Measurements from ENCODE around the gene SLC49A4.

The SLC49A4 gene

DNA sequence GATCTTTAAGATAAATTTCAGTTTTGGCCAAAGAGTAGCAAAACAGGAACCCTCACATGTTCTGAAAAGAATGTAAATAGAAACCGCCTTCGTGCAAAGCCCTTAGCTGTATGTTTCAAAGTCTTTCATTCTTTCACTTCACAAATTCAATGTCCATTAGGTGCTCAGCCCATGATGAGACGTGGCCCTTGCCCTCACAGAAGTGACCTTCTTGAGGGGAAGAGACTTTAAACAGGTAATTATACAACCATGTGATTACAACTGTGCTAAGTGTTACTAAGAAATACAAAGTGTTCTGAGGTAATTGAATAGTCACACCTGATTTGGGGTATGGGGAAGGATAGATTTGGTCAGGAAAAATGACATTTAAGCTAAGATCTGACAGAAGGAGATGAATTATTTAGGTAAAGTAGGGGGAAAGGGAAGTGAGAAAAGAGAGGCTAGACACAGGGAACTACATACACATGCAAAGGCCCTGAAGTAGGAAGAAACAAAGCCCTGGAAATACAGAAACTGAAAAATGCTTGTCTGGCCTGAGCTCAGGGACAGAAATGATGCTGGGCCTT lies 20.8 kb upstream of the SLC49A4 start:
- peak overlapping the region; percentile 72 for H3K27ac Mint-ChIP-seq
- ATAC-seq (replicated peaks), result peak; percentile 87
- H3K4me3 Mint-ChIP-seq, result peak overlapping the region; percentile 5 to 41
- peaks cover 7 to 14% of the 10 kb centered on the region in 2 donors for H3K36me3 Mint-ChIP-seq
- H3K4me1 Mint-ChIP-seq, result peaks cover 7 to 14% of the 10 kb centered on the region in 2 donors
- no peaks in the 10 kb centered on the region for H3K9me3 Mint-ChIP-seq
- DNase-seq, result no peak
- no peaks in the 10 kb centered on the region for H3K27me3 Mint-ChIP-seq

DNA sequence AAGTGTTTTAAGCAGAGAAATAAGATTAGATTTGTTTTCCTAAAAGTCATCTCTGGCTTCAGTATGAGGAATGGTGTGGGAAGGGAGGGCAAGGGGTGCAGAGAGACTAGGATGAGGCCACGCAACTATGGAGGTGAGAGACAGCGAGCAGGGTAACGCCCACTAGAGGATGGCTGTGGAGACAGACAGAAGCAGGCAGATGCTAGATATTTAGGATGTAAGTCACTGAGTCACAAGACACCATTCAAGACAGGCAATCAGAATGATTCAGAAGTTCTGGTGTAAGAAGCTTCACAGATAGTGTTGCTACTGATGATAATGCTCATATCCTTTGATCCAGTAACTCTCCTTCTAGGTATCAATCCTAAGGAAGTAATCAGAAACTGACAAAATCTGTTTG lies 20.3 kb upstream of the SLC49A4 start:
- Mint-ChIP-seq H3K27me3 (no peaks in the 10 kb centered on the region), H3K9me3 (no peaks in the 10 kb centered on the region), H3K4me1 (peaks cover 7 to 14% of the 10 kb centered on the region in 2 donors), H3K4me3 (peak overlapping the region in 1 of 2 donors; percentile 5), H3K27ac (peak overlapping the region; percentile 72), H3K36me3 (peaks cover 5 to 14% of the 10 kb centered on the region in 2 donors)
- DNase-seq (no peak), ATAC-seq (replicated peaks) (peak; percentile 24 to 47)

- Mint-ChIP-seq H3K27ac (no peak overlapping the region), H3K9me3 (no peaks in the 10 kb centered on the region), H3K27me3 (no peaks in the 10 kb centered on the region), H3K4me1 (peaks cover 7 to 14% of the 10 kb centered on the region in 2 donors), H3K4me3 (no peak overlapping the region), H3K36me3 (peaks cover 3 to 16% of the 10 kb centered on the region in 2 donors)
- DNase-seq, result no peak
- no peak for ATAC-seq (replicated peaks)
Observed at GRCh38 chr3:122776675-122777468, 18.0 kb upstream of the SLC49A4 start.

DNA sequence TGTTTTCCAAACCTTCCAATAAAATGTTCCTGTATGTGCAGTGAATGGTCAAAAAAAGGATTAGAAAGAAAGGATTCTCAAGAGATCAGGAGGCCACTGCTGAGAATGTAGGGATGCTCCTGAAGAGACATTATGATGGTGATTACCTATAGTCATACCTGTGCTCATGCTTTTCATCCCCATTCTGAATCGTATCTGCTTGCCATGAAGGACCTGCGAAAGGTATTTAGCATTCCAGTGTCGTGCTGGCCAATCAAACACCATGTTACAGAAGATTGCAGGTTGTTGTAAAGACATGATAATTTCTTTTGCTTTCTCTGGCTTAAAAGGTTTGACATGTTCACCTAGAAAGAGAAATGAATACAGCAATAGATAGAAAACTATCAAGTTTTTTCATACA lies 17.3 kb upstream of the SLC49A4 start:
- H3K9me3 Mint-ChIP-seq, result no peaks in the 10 kb centered on the region
- H3K27me3 Mint-ChIP-seq, result no peaks in the 10 kb centered on the region
- H3K36me3 Mint-ChIP-seq, result peaks cover 3 to 16% of the 10 kb centered on the region in 2 donors
- H3K4me1 Mint-ChIP-seq, result peaks cover 7 to 14% of the 10 kb centered on the region in 2 donors
- ATAC-seq (replicated peaks) (no peak), DNase-seq (no peak)
- no peak overlapping the region for H3K27ac Mint-ChIP-seq
- H3K4me3 Mint-ChIP-seq, result no peak overlapping the region

DNA sequence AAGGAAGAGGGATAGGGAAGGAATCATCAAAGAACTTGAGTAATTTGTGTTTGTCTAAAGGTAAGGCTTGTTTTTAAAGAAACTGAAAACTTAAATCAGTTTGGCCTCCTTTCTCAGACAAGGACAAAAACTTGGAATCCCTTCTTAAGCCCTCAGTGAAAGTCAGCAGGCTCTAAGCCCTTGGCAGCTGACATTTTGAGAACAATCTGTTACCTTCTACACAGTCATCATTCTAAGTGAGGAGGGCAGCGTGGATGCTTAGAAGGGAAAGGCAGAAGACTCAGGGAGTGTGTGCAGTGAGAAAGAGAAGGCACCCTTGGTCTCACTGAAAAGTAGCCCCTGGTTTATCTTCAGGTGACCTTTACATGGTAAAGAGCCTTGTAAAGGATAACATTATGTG lies 12.1 kb upstream of the SLC49A4 start:
- no peak for ATAC-seq (replicated peaks)
- H3K36me3 Mint-ChIP-seq, result peaks cover 8 to 18% of the 10 kb centered on the region in 2 donors
- H3K4me3 Mint-ChIP-seq, result no peak overlapping the region
- H3K27ac Mint-ChIP-seq, result no peak overlapping the region
- no peak for DNase-seq
- peaks cover 0 to 5% of the 10 kb centered on the region in 2 donors for H3K4me1 Mint-ChIP-seq
- H3K27me3 Mint-ChIP-seq, result no peaks in the 10 kb centered on the region
- H3K9me3 Mint-ChIP-seq, result no peaks in the 10 kb centered on the region

- ATAC-seq (replicated peaks) (no peak), DNase-seq (no peak)
- Mint-ChIP-seq H3K27ac (no peak overlapping the region), H3K9me3 (no peaks in the 10 kb centered on the region), H3K27me3 (no peaks in the 10 kb centered on the region), H3K4me1 (peaks cover 0 to 6% of the 10 kb centered on the region in 2 donors), H3K36me3 (peaks cover 8 to 18% of the 10 kb centered on the region in 2 donors), H3K4me3 (no peak overlapping the region)
Observed at GRCh38 chr3:122784436-122784835, 10.4 kb upstream of the SLC49A4 start.

DNA sequence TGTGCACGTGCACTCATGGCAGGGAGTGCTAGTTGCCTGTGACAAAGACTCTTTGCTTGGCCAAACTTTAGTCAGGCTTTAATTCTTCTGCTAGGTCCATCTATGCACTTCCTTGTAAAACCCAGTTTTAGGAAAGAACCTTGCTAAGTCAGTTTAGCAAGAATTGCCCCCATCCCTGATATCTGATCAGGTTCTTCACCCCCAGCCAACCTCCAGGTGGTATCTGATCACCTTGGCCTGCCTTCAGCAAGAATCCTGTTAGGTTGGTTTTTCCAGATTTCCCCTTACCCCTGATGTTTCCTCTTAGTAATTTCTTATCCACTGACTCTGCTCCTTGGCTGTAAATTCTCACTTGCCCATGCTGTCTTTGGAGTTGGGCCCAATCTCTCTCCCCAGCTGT lies 9.6 kb upstream of the SLC49A4 start:
- no peak overlapping the region for H3K4me3 Mint-ChIP-seq
- no peak for DNase-seq
- H3K27ac Mint-ChIP-seq, result no peak overlapping the region
- no peak for ATAC-seq (replicated peaks)
- no peaks in the 10 kb centered on the region for H3K9me3 Mint-ChIP-seq
- H3K27me3 Mint-ChIP-seq, result no peaks in the 10 kb centered on the region
- peaks cover 0 to 6% of the 10 kb centered on the region in 2 donors for H3K4me1 Mint-ChIP-seq
- H3K36me3 Mint-ChIP-seq, result peaks cover 8 to 18% of the 10 kb centered on the region in 2 donors

GRCh38 chr3:122786066-122786465 lies 8.8 kb upstream of the SLC49A4 start:
- DNase-seq, result no peak
- no peak for ATAC-seq (replicated peaks)
- H3K27ac Mint-ChIP-seq, result no peak overlapping the region
- no peaks in the 10 kb centered on the region for H3K27me3 Mint-ChIP-seq
- peaks cover 0 to 6% of the 10 kb centered on the region in 2 donors for H3K4me1 Mint-ChIP-seq
- H3K36me3 Mint-ChIP-seq, result peaks cover 7 to 18% of the 10 kb centered on the region in 2 donors
- H3K4me3 Mint-ChIP-seq, result no peak overlapping the region
- no peaks in the 10 kb centered on the region for H3K9me3 Mint-ChIP-seq

GRCh38 chr3:122787872-122788271 lies 7.0 kb upstream of the SLC49A4 start:
- no peaks in the 10 kb centered on the region for H3K9me3 Mint-ChIP-seq
- no peak overlapping the region for H3K4me3 Mint-ChIP-seq
- H3K27ac Mint-ChIP-seq, result no peak overlapping the region
- no peaks in the 10 kb centered on the region for H3K27me3 Mint-ChIP-seq
- H3K4me1 Mint-ChIP-seq, result peaks cover 0 to 7% of the 10 kb centered on the region in 2 donors
- H3K36me3 Mint-ChIP-seq, result peaks cover 4 to 12% of the 10 kb centered on the region in 2 donors
- ATAC-seq (replicated peaks), result no peak
- DNase-seq, result no peak

- DNase-seq (no peak), ATAC-seq (replicated peaks) (no peak)
- Mint-ChIP-seq H3K9me3 (no peaks in the 10 kb centered on the region), H3K4me3 (no peak overlapping the region), H3K27ac (no peak overlapping the region), H3K36me3 (peaks cover 4 to 12% of the 10 kb centered on the region in 2 donors), H3K4me1 (peaks cover 0 to 9% of the 10 kb centered on the region in 2 donors), H3K27me3 (no peaks in the 10 kb centered on the region)
Observed at GRCh38 chr3:122789585-122790273, 5.1 kb upstream of the SLC49A4 start.

- peak within 1 kb of the TSS; percentile 96 for H3K27ac Mint-ChIP-seq
- DNase-seq, result peak; percentile 89
- no peaks in the 10 kb centered on the region for H3K27me3 Mint-ChIP-seq
- H3K4me3 Mint-ChIP-seq, result peak within 1 kb of the TSS; percentile 88 to 97
- peak; percentile 71 to 72 for ATAC-seq (replicated peaks)
- H3K9me3 Mint-ChIP-seq, result no peaks in the 10 kb centered on the region
- H3K4me1 Mint-ChIP-seq, result peaks cover 15 to 20% of the 10 kb centered on the region in 2 donors
- H3K36me3 Mint-ChIP-seq, result no peaks in the 10 kb centered on the region
Observed at GRCh38 chr3:122793568-122794416, 1.1 kb upstream of the SLC49A4 start, which contains the start of gene HSPBAP1. HSPBAP1 (minus strand) TSS chr3:122793831; CDS start chr3:122793680, 151 bp downstream.

GRCh38 chr3:122794483-122794778 lies 438 bp upstream of the SLC49A4 start:
- H3K36me3 Mint-ChIP-seq, result no peaks in the 10 kb centered on the region
- ATAC-seq (replicated peaks), result no peak
- H3K4me3 Mint-ChIP-seq, result peak overlapping the region; percentile 88 to 97
- H3K27ac Mint-ChIP-seq, result peak overlapping the region; percentile 96
- no peak for DNase-seq
- no peaks in the 10 kb centered on the region for H3K9me3 Mint-ChIP-seq
- H3K4me1 Mint-ChIP-seq, result peaks cover 15 to 20% of the 10 kb centered on the region in 2 donors
- no peaks in the 10 kb centered on the region for H3K27me3 Mint-ChIP-seq

DNA sequence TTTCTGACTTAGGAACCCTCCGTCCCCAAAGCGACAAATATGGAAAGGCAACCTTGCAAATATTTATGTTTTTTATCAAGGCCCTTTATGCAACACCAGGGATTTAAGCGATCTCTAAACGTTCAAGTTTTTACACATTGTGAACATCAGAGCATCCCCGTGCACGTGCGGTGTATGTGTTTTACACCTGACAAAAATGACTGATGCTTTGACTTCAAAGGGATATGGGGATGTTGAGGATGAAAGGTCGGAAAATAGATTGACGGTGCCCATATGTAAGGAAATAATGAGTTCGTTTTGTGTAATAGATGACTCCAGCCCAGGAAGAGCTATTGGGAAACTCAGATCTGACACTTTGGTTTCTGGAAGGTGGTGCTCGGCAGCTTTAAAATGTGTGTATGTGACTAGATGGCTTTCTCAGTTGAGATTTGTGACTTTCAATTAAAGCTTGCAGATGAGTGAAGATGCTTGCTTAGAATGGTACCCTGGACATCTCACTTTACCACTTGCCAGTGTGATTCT lies 866 bp downstream of the SLC49A4 start:
- H3K4me1 Mint-ChIP-seq, result peaks cover 15 to 20% of the 10 kb centered on the region in 2 donors
- DNase-seq, result no peak
- H3K36me3 Mint-ChIP-seq, result no peaks in the 10 kb centered on the region
- no peak for ATAC-seq (replicated peaks)
- H3K9me3 Mint-ChIP-seq, result no peaks in the 10 kb centered on the region
- H3K27ac Mint-ChIP-seq, result no peak overlapping the region
- no peaks in the 10 kb centered on the region for H3K27me3 Mint-ChIP-seq
- H3K4me3 Mint-ChIP-seq, result peak overlapping the region; percentile 84 to 88

- H3K27me3 Mint-ChIP-seq, result no peaks in the 10 kb centered on the region
- no peak overlapping the region for H3K4me3 Mint-ChIP-seq
- no peak overlapping the region for H3K27ac Mint-ChIP-seq
- DNase-seq (no peak), ATAC-seq (replicated peaks) (no peak)
- H3K36me3 Mint-ChIP-seq, result peaks cover 0 to 4% of the 10 kb centered on the region in 2 donors
- no peaks in the 10 kb centered on the region for H3K9me3 Mint-ChIP-seq
- peaks cover 15 to 20% of the 10 kb centered on the region in 2 donors for H3K4me1 Mint-ChIP-seq
Observed at GRCh38 chr3:122797291-122797690, 2.4 kb downstream of the SLC49A4 start.

All from stimulated activated naive B cell treated with anti-CD40 and anti-IgM and Interleukin-4, amounts not matched to agents 10 μg/mL and 1 μg/mL and 100 μg/mL, for 72 hours (primary cell).